ENCODE results near the gene TMEM53. TPM values are rescaled to one million over a fixed set of nuclear protein-coding genes. Genes with fewer than 3 reads are reported as not detected.

The TMEM53 gene
- total and polyA plus RNA-seq, 2 of the 8 experiments (the other 6 are each of a cell fraction or from before 2014, with no cell fraction given), result 6.7 to 27.9 TPM

DNA sequence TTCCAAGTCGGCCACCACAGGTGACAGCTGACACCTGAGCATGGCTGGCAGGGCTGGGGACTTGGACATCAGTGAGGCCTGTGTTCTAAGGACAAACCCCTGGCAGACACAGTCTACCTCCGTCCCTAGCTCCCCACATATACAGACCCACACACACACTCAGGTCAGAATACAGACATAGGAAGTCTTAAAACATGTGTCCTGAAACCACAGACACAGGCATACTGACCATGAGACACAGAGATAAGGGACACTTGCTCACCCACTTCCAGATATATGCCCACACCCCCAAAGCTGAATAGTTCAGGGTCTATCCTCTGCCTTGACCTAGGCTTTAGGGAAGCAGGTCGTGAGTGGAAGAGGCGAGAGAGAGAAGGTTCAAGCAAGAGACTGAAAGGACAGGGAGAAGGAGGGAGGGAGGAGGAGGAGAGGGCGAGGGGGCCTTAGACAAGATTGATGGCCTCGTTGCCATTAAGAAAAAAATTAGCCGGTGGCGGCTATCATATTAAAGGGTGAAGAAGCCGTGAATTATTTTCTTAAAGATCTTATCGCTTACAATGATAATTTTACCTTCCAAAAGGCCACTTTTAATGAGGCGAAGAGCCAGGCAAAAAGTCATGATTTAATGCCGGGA lies 49.9 kb downstream of the TMEM53 start:
- Histone ChIP-seq H3K79me2 (ENCODE audit: control insufficient read depth in 1 of 2, insufficient read depth in 2 of 2, low read length in 2 of 2) (no peaks in the 10 kb centered on the region), H3K14ac (ENCODE audit: insufficient read length) (no peak overlapping the region), H3K9me3 (ENCODE audit: insufficient read depth in 2 of 2, low read depth in 1 of 2, low read length in 1 of 2) (no peaks in the 10 kb centered on the region), H3K27ac (ENCODE audit: low read depth, low read length) (no peak overlapping the region), H3K23ac (ENCODE audit: insufficient read length) (no peak overlapping the region), H3K23me2 (ENCODE audit: low read depth, low read length) (no peaks in the 10 kb centered on the region), H2BK120ac (replicated peaks; ENCODE audit: low read depth, low read length) (no peak overlapping the region), H3K4me2 (ENCODE audit: insufficient read depth in 1 of 2, low read depth in 2 of 2, low read length in 2 of 2) (no peak overlapping the region), H4K20me1 (replicated peaks in 1 of 2; ENCODE audit: control insufficient read depth in 1 of 2, insufficient read depth in 2 of 2, low read length in 2 of 2) (peaks cover 0 to 4% of the 10 kb centered on the region in 2 experiments), H3K4me1 (replicated peaks in 1 of 4; ENCODE audit: control insufficient read depth in 3 of 4, insufficient read depth in 4 of 4, low read length in 3 of 4) (no peaks in the 10 kb centered on the region), H3K18ac (ENCODE audit: extremely low read depth, low read length) (no peak overlapping the region), H2BK5ac (ENCODE audit: low read depth, low read length) (no peak overlapping the region), H3K27me3 (replicated peaks in 1 of 4; ENCODE audit: control insufficient read depth in 3 of 4, extremely low read depth in 1 of 4, insufficient read depth in 3 of 4, low read length in 3 of 4) (no peaks in the 10 kb centered on the region), H4K8ac (ENCODE audit: extremely low read depth, insufficient read depth, low read length) (no peak overlapping the region), H2BK12ac (ENCODE audit: low read depth, low read length) (no peak overlapping the region), H2BK15ac (ENCODE audit: low read length) (no peak overlapping the region), H3K56ac (replicated peaks; ENCODE audit: insufficient read length, low read depth, low read length) (no peak overlapping the region), H3K79me1 (ENCODE audit: low read depth, low read length) (no peaks in the 10 kb centered on the region; the same call in 1 of the 2 replicates), H3K36me3 (ENCODE audit: control insufficient read depth in 2 of 4, insufficient read depth in 4 of 4, low read length in 3 of 4) (no peaks in the 10 kb centered on the region; a peak in 3 of 8 replicates), H4K91ac (replicated peaks; ENCODE audit: insufficient read length, low read length) (no peak overlapping the region), H3K4me3 (ENCODE audit: extremely low read depth in 1 of 4, insufficient read depth in 2 of 4, low read depth in 3 of 4, low read length in 4 of 4) (no peak overlapping the region), H2AFZ (ENCODE audit: low read length) (no peak overlapping the region), H2BK20ac (ENCODE audit: low read length) (no peak overlapping the region), H3K9ac (replicated peaks in 1 of 4; ENCODE audit: extremely low read depth in 1 of 4, low read depth in 3 of 4, low read length in 3 of 4) (no peak overlapping the region), H3K4ac (replicated peaks; ENCODE audit: insufficient read length, low read depth, low read length) (no peak overlapping the region), H4K5ac (ENCODE audit: insufficient read length, low read depth, low read length) (no peak overlapping the region), H2AK5ac (ENCODE audit: low read depth, low read length) (no peak overlapping the region)
- 88% methylated on average over 12 of the region's 12 CpGs; no CpG with 5 or more reads in 1 of the 2 experiments for WGBS, 2 experiments (ENCODE audit: extremely low coverage in 1 of 2, insufficient coverage in 1 of 2, insufficient read length in 1 of 2, insufficient replicate concordance in 2 of 2, low coverage in 1 of 2, low lambda C conversion rate in 2 of 2, missing lambda C conversion rate in 1 of 2)
- ChIA-PET POLR2A (ENCODE audit: partially characterized antibody) (interaction anchor here (0.6 to 30.8 kb wide), 4 partner anchors 8 to 97 kb away, joined by 3 to 633 read pairs (median 4); no protein-coding TSS in a partner anchor), CTCF (ENCODE audit: partially characterized antibody) (interaction anchor here (0.6 to 2.6 kb wide), 7 partner anchors 8 to 895 kb away, joined by 3 to 11 read pairs (median 4); no protein-coding TSS in a partner anchor)
- FAIRE-seq, result no peak
- no peak for DNase-seq (ENCODE audit: low read depth in 1 of 2, low spot score in 2 of 2)
- no peak for TF ChIP-seq HDAC6 (IDR thresholded peaks at IDR 0.05; ENCODE audit: low read depth, low read length)
- no peak for TF ChIP-seq SIX5 (IDR thresholded peaks at IDR 0.05; ENCODE audit: low read depth, low read length)
- no peak for TF ChIP-seq PHF8 (conservative IDR thresholded peaks at IDR 0.05; ENCODE audit: low read depth, low read length)
- no peak for TF ChIP-seq BCL11A (IDR thresholded peaks at IDR 0.05; ENCODE audit: low read depth in 2 of 2, low read length in 2 of 2)
- no peak for TF ChIP-seq EP300 (IDR thresholded peaks at IDR 0.05; ENCODE audit: borderline replicate concordance in 1 of 2, low read depth in 2 of 2, low read length in 2 of 2)
- TF ChIP-seq TEAD4 (IDR thresholded peaks at IDR 0.05; ENCODE audit: low read depth, low read length), result no peak
- TF ChIP-seq BRCA1 (IDR thresholded peaks at IDR 0.05; ENCODE audit: low read depth, low read length), result no peak
- TF ChIP-seq E2F6 (IDR thresholded peaks at IDR 0.05), result no peak
- no peak for TF ChIP-seq RBBP5 (IDR thresholded peaks at IDR 0.05; ENCODE audit: borderline replicate concordance, low read depth, low read length)
- no peak for TF ChIP-seq FOSL1 (IDR thresholded peaks at IDR 0.05; ENCODE audit: insufficient read depth, low read depth, low read length)

Measured in H1 (cell line).